Activated T-cell treated with anti-CD3 and anti-CD28 coated beads for 48 hours (primary cell): ENCODE results near the gene GSTP1.

ENCODE experiments used
- DNase-seq: peaks from one replicate; pipeline ENCODE4 v3.0.0-alpha.2; 2020; ENCODE audit warnings: low read depth

Gene GSTP1

GRCh38 chr11:67631411-67631810, 47.8 kb downstream of the GSTP1 start:
- no peak for DNase-seq

- DNase-seq = no peak
Measured at GRCh38 chr11:67631853-67632174, 48.2 kb downstream of the GSTP1 start.

- DNase-seq = no peak
Measured at GRCh38 chr11:67632175-67632981, 48.8 kb downstream of the GSTP1 start.

DNA sequence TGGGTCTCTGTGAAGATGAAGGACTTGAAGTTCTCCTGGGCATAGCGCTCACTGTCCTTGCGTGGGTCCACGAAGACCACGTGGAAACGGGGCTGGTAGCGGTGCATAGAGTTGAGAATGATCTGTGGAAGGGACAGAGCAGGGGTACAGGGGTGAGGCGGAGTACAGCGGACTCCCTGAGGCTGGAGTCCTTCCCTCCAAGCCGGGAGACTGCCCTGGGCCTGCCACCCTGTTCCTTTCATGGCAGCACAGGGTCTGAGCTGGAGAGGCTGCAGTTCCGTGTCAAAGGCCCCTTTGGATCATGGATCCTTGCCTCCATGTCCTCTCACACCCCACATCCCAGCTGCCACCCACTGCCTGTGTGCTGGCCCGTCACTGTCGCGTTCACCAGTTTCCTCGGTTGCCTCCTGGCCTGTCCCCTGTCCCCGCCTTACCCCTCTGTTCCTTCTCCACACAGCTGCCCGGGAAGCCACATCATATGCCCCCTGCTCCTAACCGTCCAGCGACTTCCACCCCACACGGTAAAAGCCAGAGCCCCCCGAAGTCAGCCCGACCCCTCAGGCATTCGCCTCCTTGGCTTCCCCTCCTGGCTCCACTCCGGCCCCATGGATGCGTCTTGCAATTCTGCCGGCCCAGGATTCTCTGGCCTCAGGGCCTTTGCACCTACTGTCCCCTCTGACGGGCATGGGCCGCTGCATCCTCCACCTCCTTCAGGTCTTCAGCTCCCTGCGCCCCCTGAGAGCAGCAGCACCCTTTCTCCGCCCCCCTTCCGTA, 49.6 kb downstream of the GSTP1 start:
- DNase-seq = no peak

GRCh38 chr11:67633758-67634365, 50.2 kb downstream of the GSTP1 start:
- no peak for DNase-seq

GRCh38 chr11:67634366-67635230, 51.0 kb downstream of the GSTP1 start:
- no peak for DNase-seq

DNA sequence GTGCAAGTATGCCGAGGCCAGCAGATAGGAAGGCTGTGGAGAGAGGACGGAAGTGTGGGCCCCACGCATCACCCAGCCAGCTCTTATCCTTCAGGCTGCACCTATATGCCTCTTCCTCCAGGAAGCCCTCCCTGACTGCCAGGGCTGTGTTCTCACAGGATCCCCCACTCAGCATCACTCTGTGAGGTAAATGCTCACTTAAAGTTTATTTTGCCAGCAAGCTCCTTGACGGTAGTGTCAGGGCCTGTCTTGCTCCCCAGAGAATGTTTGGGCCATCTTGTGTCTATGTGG, 51.6 kb downstream of the GSTP1 start:
- DNase-seq = no peak
